Islet of Langerhans (tissue), 1 donor: Measurements from ENCODE around the gene PNISR.
A peak's percentile ranks its signal among the peaks of the same experiment; 100 is the strongest.
"Not testable (repeated sequence)": the region's sequence is repeated elsewhere in the genome, so short reads cannot be mapped to it uniquely, and the experiment has no call there.

Source experiments
- FAIRE-seq: peaks from one replicate; lab custom pipeline; 2011; peaks lifted over from hg19 to GRCh38; lab: Jason Lieb, UNC

Gene PNISR

GRCh38 chr6:99424761-99425646 is at the start of gene PNISR:
TSS of gene PNISR (minus strand) at chr6:99425308. CDS start at chr6:99414659, 10,649 bp downstream.
- peak; percentile 98 for FAIRE-seq

- FAIRE-seq = no peak
Measured at GRCh38 chr6:99473730-99474129, 48.6 kb upstream of the PNISR start.

- no peak for FAIRE-seq
Measured at GRCh38 chr6:99471638-99472037, 46.5 kb upstream of the PNISR start.

GRCh38 chr6:99467509-99468106 is 42.5 kb upstream of the PNISR start:
- FAIRE-seq = peak; percentile 92

GRCh38 chr6:99459133-99459532 is 34.0 kb upstream of the PNISR start:
- FAIRE-seq = not testable (repeated sequence)

- FAIRE-seq = no peak
Measured at GRCh38 chr6:99458319-99458718, 33.2 kb upstream of the PNISR start.

- no peak for FAIRE-seq
Measured at GRCh38 chr6:99446076-99446475, 21.0 kb upstream of the PNISR start.

GRCh38 chr6:99434702-99435530 is 9.8 kb upstream of the PNISR start:
- FAIRE-seq = peak; percentile 99

GRCh38 chr6:99432877-99433276 is 7.8 kb upstream of the PNISR start:
- FAIRE-seq = no peak

GRCh38 chr6:99431901-99432300 is 6.8 kb upstream of the PNISR start:
- no peak for FAIRE-seq

- FAIRE-seq = no peak
Measured at GRCh38 chr6:99427988-99428387, 2.9 kb upstream of the PNISR start.

GRCh38 chr6:99426451-99426757 is 1.3 kb upstream of the PNISR start:
- FAIRE-seq = no peak

- FAIRE-seq = peak; percentile 33
Measured at GRCh38 chr6:99425647-99426450, 741 bp upstream of the PNISR start.

GRCh38 chr6:99424022-99424421 is 1.1 kb downstream of the PNISR start:
- FAIRE-seq = no peak

GRCh38 chr6:99422912-99423311 is 2.2 kb downstream of the PNISR start:
- FAIRE-seq = no peak

- FAIRE-seq = no peak
Measured at GRCh38 chr6:99416892-99417767, 8.0 kb downstream of the PNISR start.

GRCh38 chr6:99416226-99416625 is 8.9 kb downstream of the PNISR start:
- no peak for FAIRE-seq

GRCh38 chr6:99415446-99415845 is 9.7 kb downstream of the PNISR start:
- FAIRE-seq = peak; percentile 49

- FAIRE-seq = peak; percentile 9
Measured at GRCh38 chr6:99412065-99412464, 13.0 kb downstream of the PNISR start.

GRCh38 chr6:99409672-99410071 is 15.4 kb downstream of the PNISR start:
- peak; percentile 81 for FAIRE-seq

- no peak for FAIRE-seq
Measured at GRCh38 chr6:99407076-99407475, 18.0 kb downstream of the PNISR start.
